ENCODE data around the gene ZDHHC5. TPM values are rescaled to one million over a fixed set of nuclear protein-coding genes. Genes with fewer than 3 reads are reported as not detected.
A peak's percentile ranks its signal among the peaks of the same experiment; 100 is the strongest.

The ZDHHC5 gene
- total RNA-seq, 4 donors from 2014 or later, result 61.4 to 98.4 (median 76.7) TPM

DNA sequence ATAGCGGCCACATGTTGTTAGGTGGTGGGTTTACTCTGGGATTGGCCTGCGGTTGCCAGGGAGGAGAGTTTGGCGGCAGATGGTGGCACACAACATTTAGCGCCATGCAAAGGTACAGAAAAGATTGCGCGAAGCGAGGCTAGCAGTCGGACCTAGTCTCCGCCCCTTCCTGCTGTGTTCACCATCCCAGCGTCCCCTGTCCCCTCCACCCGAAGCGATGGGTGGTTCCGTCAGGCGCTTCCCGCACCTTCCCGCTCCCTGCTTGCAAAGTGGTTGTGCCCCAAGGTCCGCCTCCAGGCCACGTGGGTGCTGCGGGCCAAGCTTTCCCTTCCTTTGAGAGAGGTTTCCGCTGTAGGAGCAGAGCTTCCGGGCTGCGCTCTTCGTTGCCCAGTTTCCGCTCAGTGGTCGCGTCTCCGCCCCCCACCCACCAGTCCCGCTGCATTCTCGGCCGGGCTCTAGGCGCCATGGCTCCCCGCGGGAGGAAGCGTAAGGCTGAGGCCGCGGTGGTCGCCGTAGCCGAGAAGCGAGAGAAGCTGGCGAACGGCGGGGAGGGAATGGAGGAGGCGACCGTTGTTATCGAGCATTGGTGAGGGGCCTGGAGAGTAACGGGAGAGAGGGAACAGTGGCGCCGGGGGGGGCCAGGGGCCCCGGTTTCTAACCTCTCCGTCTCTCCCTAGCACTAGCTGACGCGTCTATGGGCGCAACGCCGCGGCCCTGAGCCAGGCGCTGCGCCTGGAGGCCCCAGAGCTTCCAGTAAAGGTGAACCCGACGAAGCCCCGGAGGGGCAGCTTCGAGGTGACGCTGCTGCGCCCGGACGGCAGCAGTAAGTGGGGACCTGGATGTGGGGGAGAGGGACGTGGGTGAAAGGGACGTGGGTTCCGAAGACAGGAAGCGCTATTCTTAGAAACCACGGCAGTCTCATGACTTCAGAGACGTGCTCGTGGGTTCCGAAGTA lies 73.5 kb downstream of the ZDHHC5 start, which contains the start of gene SELENOH:
TSS of gene SELENOH (plus strand) at position 360 of the 955 bp plus-strand sequence. CDS start at position 465, 105 bp downstream.
- peaks cover 10 to 74% (median 35%) of the 10 kb centered on the region in 3 donors for H3K36me3 ChIP-seq
- H3K4me3 ChIP-seq, result peak within 1 kb of the TSS; percentile 74 to 93 (median 82)
- H3K27ac ChIP-seq, result peak within 1 kb of the TSS; percentile 93 to 95 (median 94)
- peaks cover 8 to 28% (median 16%) of the 10 kb centered on the region in 3 donors for H3K4me1 ChIP-seq
- intact Hi-C loops (cut with DNase I), result no loop called here
- no peaks in the 10 kb centered on the region for H3K27me3 ChIP-seq
- no peaks in the 10 kb centered on the region for H3K9me3 ChIP-seq
- 0 to 5% methylated on average over 4 to 53 of the region's 75 CpGs for WGBS, 2 donors
- peak; percentile 82 for DNase-seq
- peak in 2 of 4 donors; percentile 75 to 79 for TF ChIP-seq POLR2A (IDR thresholded peaks at IDR 0.05)
- TF ChIP-seq, protein P1, sequence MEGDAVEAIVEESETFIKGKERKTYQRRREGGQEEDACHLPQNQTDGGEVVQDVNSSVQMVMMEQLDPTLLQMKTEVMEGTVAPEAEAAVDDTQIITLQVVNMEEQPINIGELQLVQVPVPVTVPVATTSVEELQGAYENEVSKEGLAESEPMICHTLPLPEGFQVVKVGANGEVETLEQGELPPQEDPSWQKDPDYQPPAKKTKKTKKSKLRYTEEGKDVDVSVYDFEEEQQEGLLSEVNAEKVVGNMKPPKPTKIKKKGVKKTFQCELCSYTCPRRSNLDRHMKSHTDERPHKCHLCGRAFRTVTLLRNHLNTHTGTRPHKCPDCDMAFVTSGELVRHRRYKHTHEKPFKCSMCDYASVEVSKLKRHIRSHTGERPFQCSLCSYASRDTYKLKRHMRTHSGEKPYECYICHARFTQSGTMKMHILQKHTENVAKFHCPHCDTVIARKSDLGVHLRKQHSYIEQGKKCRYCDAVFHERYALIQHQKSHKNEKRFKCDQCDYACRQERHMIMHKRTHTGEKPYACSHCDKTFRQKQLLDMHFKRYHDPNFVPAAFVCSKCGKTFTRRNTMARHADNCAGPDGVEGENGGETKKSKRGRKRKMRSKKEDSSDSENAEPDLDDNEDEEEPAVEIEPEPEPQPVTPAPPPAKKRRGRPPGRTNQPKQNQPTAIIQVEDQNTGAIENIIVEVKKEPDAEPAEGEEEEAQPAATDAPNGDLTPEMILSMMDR (IDR thresholded peaks at IDR 0.05), result peak in 2 of 6 experiments; percentile 18 to 22

DNA sequence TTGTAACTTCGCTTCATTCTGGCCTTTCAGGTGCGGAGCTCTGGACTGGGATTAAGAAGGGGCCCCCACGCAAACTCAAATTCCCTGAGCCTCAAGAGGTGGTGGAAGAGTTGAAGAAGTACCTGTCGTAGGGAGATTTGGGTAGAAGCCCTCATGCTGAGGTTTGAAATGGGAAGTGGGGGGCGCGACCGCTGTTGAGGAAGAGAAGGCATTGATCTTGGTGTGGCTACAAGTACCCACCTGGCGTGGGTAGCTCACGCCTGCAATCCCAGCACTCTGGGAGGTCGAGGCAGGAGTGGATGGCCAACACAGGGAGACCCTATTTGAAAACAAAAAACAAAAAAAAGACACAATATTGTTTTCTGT lies 74.2 kb downstream of the ZDHHC5 start:
- peak overlapping the region; percentile 74 to 93 (median 82) for H3K4me3 ChIP-seq
- no peaks in the 10 kb centered on the region for H3K9me3 ChIP-seq
- TF ChIP-seq, protein P1 (IDR thresholded peaks at IDR 0.05), result no peak
- no peak for TF ChIP-seq POLR2A (IDR thresholded peaks at IDR 0.05)
- peak overlapping the region; percentile 93 to 95 (median 94) for H3K27ac ChIP-seq
- peaks cover 8 to 28% (median 16%) of the 10 kb centered on the region in 3 donors for H3K4me1 ChIP-seq
- no peaks in the 10 kb centered on the region for H3K27me3 ChIP-seq
- DNase-seq, result no peak
- WGBS, 2 donors, result 5 to 12% methylated on average over 3 to 10 of the region's 10 CpGs
- intact Hi-C loops (cut with DNase I), result no loop called here
- peaks cover 10 to 76% (median 35%) of the 10 kb centered on the region in 3 donors for H3K36me3 ChIP-seq

DNA sequence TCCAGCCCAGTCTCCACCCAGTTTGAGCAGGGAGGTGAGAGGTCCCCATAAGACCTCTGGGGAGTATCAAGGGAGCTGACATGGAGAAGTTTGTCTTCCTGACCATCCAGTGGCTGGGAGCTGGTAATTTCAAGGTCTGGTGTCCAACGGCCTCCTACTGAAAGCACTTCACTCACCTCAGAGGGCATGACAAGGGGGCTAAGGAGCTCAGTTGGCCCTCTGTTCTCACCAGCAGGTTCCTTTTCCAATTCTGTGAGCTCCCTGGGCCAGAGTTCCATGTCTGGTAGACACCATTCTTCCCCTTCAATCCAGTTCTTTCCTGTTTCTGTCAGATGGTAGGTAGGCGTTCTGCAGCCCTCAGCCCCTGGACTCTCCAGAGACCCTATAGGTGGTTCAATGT lies 76.4 kb downstream of the ZDHHC5 start:
- Histone ChIP-seq H3K36me3 (peaks cover 7 to 54% (median 18%) of the 10 kb centered on the region in 3 donors), H3K9me3 (no peaks in the 10 kb centered on the region), H3K4me1 (peaks cover 8 to 28% (median 16%) of the 10 kb centered on the region in 3 donors), H3K27me3 (no peaks in the 10 kb centered on the region), H3K4me3 (no peak overlapping the region), H3K27ac (no peak overlapping the region)
- no peak for TF ChIP-seq POLR2A (IDR thresholded peaks at IDR 0.05)
- TF ChIP-seq, protein P1 (IDR thresholded peaks at IDR 0.05), result no peak
- no peak for DNase-seq
- 75 to 90% methylated on average over 1 of the region's 2 CpGs for WGBS, 2 donors
- intact Hi-C loops (cut with DNase I), result no loop called here

DNA sequence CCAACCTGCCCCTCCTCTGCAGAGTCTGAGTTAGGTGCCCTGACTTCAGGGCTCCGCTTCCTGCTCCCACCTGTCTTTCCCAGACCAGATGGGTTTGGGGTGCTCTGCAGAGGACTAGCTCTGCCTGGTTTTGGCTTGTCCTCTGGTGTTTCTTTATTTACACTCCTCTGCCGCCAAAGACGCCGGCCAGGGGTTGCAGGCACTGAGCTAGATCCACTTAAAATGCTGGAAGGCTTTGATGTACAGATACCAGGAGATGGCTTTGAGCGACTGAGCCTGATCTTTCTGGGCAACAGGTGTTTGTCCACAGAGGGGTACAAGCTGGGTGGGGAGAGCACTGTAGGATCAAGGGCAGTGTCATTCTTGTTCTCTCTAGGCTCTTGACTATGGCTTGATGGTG lies 77.3 kb downstream of the ZDHHC5 start:
- peaks cover 8 to 27% (median 16%) of the 10 kb centered on the region in 3 donors for H3K4me1 ChIP-seq
- no peak for TF ChIP-seq POLR2A (IDR thresholded peaks at IDR 0.05)
- TF ChIP-seq, protein P1 (IDR thresholded peaks at IDR 0.05), result no peak
- WGBS, 2 donors, result 86 to 96% methylated on average over 2 to 4 of the region's 5 CpGs
- no peak for DNase-seq
- intact Hi-C loops (cut with DNase I), result no loop called here
- H3K4me3 ChIP-seq, result no peak overlapping the region
- H3K27ac ChIP-seq, result no peak overlapping the region
- no peaks in the 10 kb centered on the region for H3K9me3 ChIP-seq
- H3K36me3 ChIP-seq, result peaks cover 7 to 46% (median 16%) of the 10 kb centered on the region in 3 donors
- H3K27me3 ChIP-seq, result no peaks in the 10 kb centered on the region

DNA sequence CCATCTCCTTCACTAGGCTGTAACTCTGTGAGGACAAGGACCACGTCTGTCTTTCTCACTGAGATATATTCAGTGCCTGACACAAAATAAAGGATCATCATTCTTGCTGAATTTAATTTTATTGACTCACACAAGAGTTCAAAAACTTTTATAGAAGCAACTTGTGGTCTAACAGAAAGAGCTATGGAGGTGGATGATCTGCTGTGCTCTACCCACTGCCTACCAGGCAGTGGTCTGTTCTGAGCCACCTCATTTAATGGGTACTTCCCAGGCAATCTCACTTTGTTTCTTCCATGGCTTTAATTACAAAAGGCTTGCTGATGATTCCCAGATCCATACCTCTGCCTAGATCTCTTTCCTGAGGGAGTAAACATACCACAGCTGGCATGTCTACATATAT lies 79.0 kb downstream of the ZDHHC5 start:
- H3K4me3 ChIP-seq, result no peak overlapping the region
- WGBS, 2 donors, result 92 to 93% methylated on average over 1 of the region's 1 CpG
- H3K4me1 ChIP-seq, result peaks cover 8 to 23% (median 10%) of the 10 kb centered on the region in 3 donors
- DNase-seq, result no peak
- H3K27me3 ChIP-seq, result no peaks in the 10 kb centered on the region
- intact Hi-C loops (cut with DNase I), result no loop called here
- TF ChIP-seq, protein P1 (IDR thresholded peaks at IDR 0.05), result no peak
- TF ChIP-seq POLR2A (IDR thresholded peaks at IDR 0.05), result no peak
- H3K9me3 ChIP-seq, result no peaks in the 10 kb centered on the region
- H3K36me3 ChIP-seq, result peaks cover 7 to 44% (median 16%) of the 10 kb centered on the region in 3 donors
- H3K27ac ChIP-seq, result no peak overlapping the region

Data from esophagus squamous epithelium (tissue), 5 donors.